Pulmonary artery endothelial cell (primary cell): Measurements from ENCODE around the gene WDR7. TPM values are rescaled to one million over a fixed set of nuclear protein-coding genes. Genes with fewer than 3 reads are reported as not detected.

Experiments
- DNase-seq: peaks from one replicate; pipeline ENCODE4 v3.0.0-alpha.2; 2011; ENCODE audit warnings: low read depth, low spot score
- total RNA-seq: library from RNA; depleted of rRNA; stranded (reverse); fragments of >200 nt; gene quantifications from 2 replicates; pipeline ENCODE4 v1.2.3, GENCODE V29; 2014

The WDR7 gene
- total RNA-seq = 14.2 and 25.2 TPM in 2 replicates

GRCh38 chr18:56650944-56651770 is at the start of gene WDR7:
Gene WDR7 (plus strand): TSS chr18:56651359. CDS start chr18:56672516, 21,157 bp downstream.
- DNase-seq = peak; percentile 93

- DNase-seq = no peak
Measured at GRCh38 chr18:56606618-56607017, 44.5 kb upstream of the WDR7 start.

GRCh38 chr18:56615738-56616520 is 35.2 kb upstream of the WDR7 start:
- DNase-seq = no peak

- DNase-seq = no peak
Measured at GRCh38 chr18:56627991-56628390, 23.2 kb upstream of the WDR7 start.

- no peak for DNase-seq
Measured at GRCh38 chr18:56632070-56633022, 18.8 kb upstream of the WDR7 start.

GRCh38 chr18:56635007-56635406 is 16.2 kb upstream of the WDR7 start:
- DNase-seq = no peak

GRCh38 chr18:56637176-56637575 is 14.0 kb upstream of the WDR7 start:
- DNase-seq = no peak

- DNase-seq = no peak
Measured at GRCh38 chr18:56637711-56638231, 13.4 kb upstream of the WDR7 start.

- peak; percentile 94 for DNase-seq
Measured at GRCh38 chr18:56638232-56639103, 12.7 kb upstream of the WDR7 start, which contains the start of gene TXNL1. Gene TXNL1 (minus strand): TSS chr18:56638592. CDS start chr18:56638440, 152 bp downstream.

GRCh38 chr18:56639104-56639381 is 12.1 kb upstream of the WDR7 start:
- DNase-seq = no peak

GRCh38 chr18:56639571-56639970 is 11.6 kb upstream of the WDR7 start:
- no peak for DNase-seq

GRCh38 chr18:56641714-56642337 is 9.3 kb upstream of the WDR7 start:
- no peak for DNase-seq

GRCh38 chr18:56643381-56643780 is 7.8 kb upstream of the WDR7 start:
- no peak for DNase-seq

- DNase-seq = no peak
Measured at GRCh38 chr18:56645415-56646016, 5.6 kb upstream of the WDR7 start.

GRCh38 chr18:56647071-56647470 is 4.1 kb upstream of the WDR7 start:
- no peak for DNase-seq

- no peak for DNase-seq
Measured at GRCh38 chr18:56647951-56648893, 2.9 kb upstream of the WDR7 start.

- no peak for DNase-seq
Measured at GRCh38 chr18:56649996-56650395, 1.2 kb upstream of the WDR7 start.

- DNase-seq = no peak
Measured at GRCh38 chr18:56651771-56652092, 573 bp downstream of the WDR7 start.
